H9 (cell line): ENCODE data around the gene NYAP2. TPM values are rescaled to one million over a fixed set of nuclear protein-coding genes. Genes with fewer than 3 reads are reported as not detected.

Source experiments
- DNase-seq: peaks from one replicate; pipeline ENCODE4 v3.0.0-alpha.2; 2017
- H2AFZ ChIP-seq: one replicate; pipeline ENCODE4 v1.6.1; 2013; ENCODE audit warnings: mild to moderate bottlenecking, low read length, control low read depth, moderate library complexity
- H2AK5ac ChIP-seq: 2 replicates; pipeline ENCODE4 v1.6.1; 2013; ENCODE audit warnings: low read length, control low read depth, mixed read lengths; ENCODE audit not compliant: insufficient read length
- H2BK120ac ChIP-seq: one replicate; pipeline ENCODE4 v1.6.1; 2013; ENCODE audit warnings: low read depth, mild to moderate bottlenecking, low read length, control low read depth, inconsistent platforms; ENCODE audit not compliant: poor library complexity, severe bottlenecking
- H2BK12ac ChIP-seq: 2 replicates; pipeline ENCODE4 v1.6.1; 2013; ENCODE audit warnings: low read length, control low read depth, mixed read lengths, low read depth; ENCODE audit not compliant: insufficient read length
- H2BK15ac ChIP-seq: 2 replicates; pipeline ENCODE4 v1.6.1; 2013; ENCODE audit warnings: low read depth, low read length, control low read depth
- H2BK20ac ChIP-seq: one replicate; pipeline ENCODE4 v1.6.1; 2013; ENCODE audit warnings: low read depth, mild to moderate bottlenecking, low read length, control low read depth, inconsistent platforms; ENCODE audit not compliant: poor library complexity, severe bottlenecking
- H2BK5ac ChIP-seq: 2 replicates; pipeline ENCODE4 v1.6.1; 2013; ENCODE audit warnings: low read length, control low read depth, mixed read lengths; ENCODE audit not compliant: insufficient read length
- H3K14ac ChIP-seq: 2 replicates; pipeline ENCODE4 v1.6.1; 2013; ENCODE audit warnings: low read length, control low read depth; ENCODE audit not compliant: insufficient read depth
- H3K18ac ChIP-seq: 2 replicates; pipeline ENCODE4 v1.6.1; 2013; ENCODE audit warnings: low read depth, mild to moderate bottlenecking, mixed read lengths, low read length, control low read depth; ENCODE audit not compliant: insufficient read length
- H3K23ac ChIP-seq: 2 replicates; pipeline ENCODE4 v1.6.1; 2013; ENCODE audit warnings: low read length, control low read depth, mixed read lengths, low read depth; ENCODE audit not compliant: insufficient read length
- H3K23me2 ChIP-seq: 2 replicates; pipeline ENCODE4 v1.6.1; 2013; ENCODE audit warnings: low read depth, mild to moderate bottlenecking, mixed read lengths, low read length, control low read depth; ENCODE audit not compliant: insufficient read length, poor library complexity, severe bottlenecking
- H3K27ac ChIP-seq: 2 replicates; pipeline ENCODE4 v1.5.1; 2013; ENCODE audit warnings: low read length, control low read depth, mixed read lengths, low read depth; ENCODE audit not compliant: insufficient read length
- H3K27me3 ChIP-seq: 2 replicates; pipeline ENCODE4 v1.6.1; 2013; ENCODE audit warnings: low read length, control low read depth, inconsistent platforms; ENCODE audit not compliant: insufficient read depth
- H3K4ac ChIP-seq: 2 replicates; pipeline ENCODE4 v1.6.1; 2013; ENCODE audit warnings: low read depth, mild to moderate bottlenecking, control low read depth, inconsistent platforms, low read length, moderate library complexity
- H3K4me1 ChIP-seq: 2 replicates; pipeline ENCODE4 v1.6.1; 2013; ENCODE audit warnings: low read length, control low read depth, inconsistent platforms; ENCODE audit not compliant: insufficient read depth
- H3K4me2 ChIP-seq: 2 replicates; pipeline ENCODE4 v1.6.1; 2013; ENCODE audit warnings: low read length, control low read depth, mixed read lengths; ENCODE audit not compliant: insufficient read length, insufficient read depth
- H3K56ac ChIP-seq: 2 replicates; pipeline ENCODE4 v1.6.1; 2013; ENCODE audit warnings: low read depth, mild to moderate bottlenecking, mixed read lengths, low read length, control low read depth; ENCODE audit not compliant: insufficient read length
- H3K79me1 ChIP-seq: 2 replicates; pipeline ENCODE4 v1.6.1; 2013; ENCODE audit warnings: low read depth, mild to moderate bottlenecking, moderate library complexity, low read length, control low read depth, inconsistent platforms; ENCODE audit not compliant: insufficient read depth, poor library complexity, severe bottlenecking
- H3K79me2 ChIP-seq: 2 replicates; pipeline ENCODE4 v1.6.1; 2013; ENCODE audit warnings: low read length, control low read depth, inconsistent platforms; ENCODE audit not compliant: insufficient read depth
- H3K9ac ChIP-seq: 2 replicates; pipeline ENCODE4 v1.6.1; 2013; ENCODE audit warnings: low read length, control low read depth, mixed read lengths; ENCODE audit not compliant: insufficient read length; ENCODE audit errors: extremely low read depth
- H3K9me3 ChIP-seq: one replicate; pipeline ENCODE4 v1.6.1; 2013; ENCODE audit warnings: low read depth, low read length, inconsistent platforms; ENCODE audit not compliant: control insufficient read depth
- H3T11ph ChIP-seq: one replicate; pipeline ENCODE4 v1.6.1; 2013; ENCODE audit warnings: mild to moderate bottlenecking, low read length, control low read depth, inconsistent platforms
- H4K20me1 ChIP-seq: one replicate; pipeline ENCODE4 v1.6.1; 2013; ENCODE audit not compliant: control insufficient read depth, insufficient read length, insufficient read depth
- H4K5ac ChIP-seq: 2 replicates; pipeline ENCODE4 v1.6.1; 2013; ENCODE audit warnings: low read depth, mild to moderate bottlenecking, mixed read lengths, low read length, control low read depth; ENCODE audit not compliant: insufficient read length
- H4K8ac ChIP-seq: replicated peaks from 2 replicates; pipeline ENCODE4 v1.6.1; 2013; ENCODE audit warnings: low read length, control low read depth, mixed read lengths, low read depth; ENCODE audit not compliant: insufficient read length
- H4K91ac ChIP-seq: 2 replicates; pipeline ENCODE4 v1.6.1; 2013; ENCODE audit warnings: low read depth, mild to moderate bottlenecking, moderate library complexity, mixed read lengths, low read length, control low read depth; ENCODE audit not compliant: insufficient read length
- H3K27ac Mint-ChIP-seq, 3 experiments: 2 replicates in 2 of 3; 3 replicates in 1 of 3; pipeline ENCODE4 v1.8.0; 2020 to 2021; ENCODE audit warnings: mixed read lengths in 3 of 3, mild to moderate bottlenecking in 1 of 3, moderate library complexity in 1 of 3
- H3K27me3 Mint-ChIP-seq: 2 replicates; pipeline ENCODE4 v1.8.0; 2021; ENCODE audit warnings: low read depth, mild to moderate bottlenecking, moderate library complexity, mixed read lengths
- H3K36me3 Mint-ChIP-seq, 3 experiments: 2 replicates in 2 of 3; 3 replicates in 1 of 3; pipeline ENCODE4 v1.8.0; 2020 to 2021; ENCODE audit warnings: low read depth in 3 of 3, mixed read lengths in 3 of 3; ENCODE audit not compliant: insufficient read depth in 1 of 3
- H3K4me1 Mint-ChIP-seq, 2 experiments: 2 replicates each; pipeline ENCODE4 v1.8.0; 2020; ENCODE audit warnings: mixed read lengths in 2 of 2
- H3K4me3 Mint-ChIP-seq, 2 experiments: 2 replicates in 1 of 2; 3 replicates in 1 of 2; pipeline ENCODE4 v1.8.0; 2020 to 2021; ENCODE audit warnings: mild to moderate bottlenecking in 2 of 2, mixed read lengths in 2 of 2, moderate library complexity in 1 of 2
- H3K9me3 Mint-ChIP-seq, 2 experiments: 2 replicates in 1 of 2; 3 replicates in 1 of 2; pipeline ENCODE4 v1.8.0; 2020; ENCODE audit warnings: mild to moderate bottlenecking in 2 of 2, mixed read lengths in 2 of 2, moderate library complexity in 1 of 2
- WGBS: extraction: QIAGEN DNeasy Blood & Tissue Kit; methylation state at CpG from one replicate; pipeline ENCODE4 v1.1.7; 2013; ENCODE audit warnings: missing lambda C conversion rate, low lambda C conversion rate, mixed read lengths; ENCODE audit not compliant: insufficient read length; ENCODE audit errors: extremely low coverage; 5-methylcytosine and 5-hydroxymethylcytosine counted together
- total RNA-seq: library from RNA; stranded (reverse); gene quantifications from 2 replicates; pipeline ENCODE4 v1.2.1, GENCODE V29; 2021
- TF ChIP-seq, protein P1 (sequence below): fragments of 200-600 bp; sonication (generic); conservative IDR thresholded peaks from 3 replicates; pipeline ENCODE4 v1.8.0; 2021; ENCODE audit warnings: antibody characterized with exemption, mild to moderate bottlenecking

Gene NYAP2
- total RNA-seq, 1 experiment from 2014 or later, result not detected

DNA sequence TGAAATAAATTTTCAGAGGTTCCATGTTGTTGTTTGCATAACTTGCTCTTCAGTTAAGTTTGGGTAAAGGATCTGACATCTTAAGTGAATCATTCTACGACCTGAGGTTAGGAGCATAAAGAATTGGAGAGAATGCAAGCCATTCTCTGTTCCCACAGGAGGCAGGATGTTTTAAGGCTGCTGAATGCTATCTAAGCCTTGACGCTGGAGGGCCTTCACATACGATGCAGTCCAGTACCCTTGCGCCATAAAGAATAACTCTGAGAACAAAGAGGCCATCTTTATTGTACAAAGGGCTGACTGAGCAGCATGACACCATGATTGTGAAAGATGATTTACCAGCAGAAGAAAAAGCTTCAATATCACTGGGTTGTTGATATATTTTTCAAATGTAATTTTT is 198.4 kb downstream of the NYAP2 start:
- Mint-ChIP-seq H3K27me3 (no peaks in the 10 kb centered on the region), H3K4me1 (no peaks in the 10 kb centered on the region), H3K9me3 (peaks cover 3 to 5% of the 10 kb centered on the region in 2 experiments; a peak in 3 of 5 replicates), H3K36me3 (peaks cover 0 to 5% (median 4%) of the 10 kb centered on the region in 3 experiments; a peak in 2 of 7 replicates), H3K4me3 (no peak overlapping the region), H3K27ac (no peak overlapping the region)
- Histone ChIP-seq H4K5ac (no peak overlapping the region), H3K56ac (no peak overlapping the region), H3K9ac (no peak overlapping the region), H2BK12ac (no peak overlapping the region), H3K18ac (no peak overlapping the region), H2AFZ (no peak overlapping the region), H3K23me2 (no peaks in the 10 kb centered on the region), H2AK5ac (no peak overlapping the region), H3K4me1 (no peaks in the 10 kb centered on the region), H3K79me2 (no peaks in the 10 kb centered on the region), H2BK20ac (no peak overlapping the region), H3K9me3 (no peaks in the 10 kb centered on the region), H4K8ac (no peak overlapping the region), H3K79me1 (no peaks in the 10 kb centered on the region), H2BK5ac (no peak overlapping the region), H3K23ac (no peak overlapping the region), H3K14ac (no peak overlapping the region), H4K91ac (no peak overlapping the region), H3K4ac (no peak overlapping the region), H3T11ph (no peak overlapping the region), H3K27ac (no peak overlapping the region), H3K27me3 (no peaks in the 10 kb centered on the region), H4K20me1 (no peaks in the 10 kb centered on the region), H3K4me2 (no peak overlapping the region), H2BK120ac (no peak overlapping the region), H2BK15ac (no peak overlapping the region)
- DNase-seq, result no peak
- TF ChIP-seq, protein P1, sequence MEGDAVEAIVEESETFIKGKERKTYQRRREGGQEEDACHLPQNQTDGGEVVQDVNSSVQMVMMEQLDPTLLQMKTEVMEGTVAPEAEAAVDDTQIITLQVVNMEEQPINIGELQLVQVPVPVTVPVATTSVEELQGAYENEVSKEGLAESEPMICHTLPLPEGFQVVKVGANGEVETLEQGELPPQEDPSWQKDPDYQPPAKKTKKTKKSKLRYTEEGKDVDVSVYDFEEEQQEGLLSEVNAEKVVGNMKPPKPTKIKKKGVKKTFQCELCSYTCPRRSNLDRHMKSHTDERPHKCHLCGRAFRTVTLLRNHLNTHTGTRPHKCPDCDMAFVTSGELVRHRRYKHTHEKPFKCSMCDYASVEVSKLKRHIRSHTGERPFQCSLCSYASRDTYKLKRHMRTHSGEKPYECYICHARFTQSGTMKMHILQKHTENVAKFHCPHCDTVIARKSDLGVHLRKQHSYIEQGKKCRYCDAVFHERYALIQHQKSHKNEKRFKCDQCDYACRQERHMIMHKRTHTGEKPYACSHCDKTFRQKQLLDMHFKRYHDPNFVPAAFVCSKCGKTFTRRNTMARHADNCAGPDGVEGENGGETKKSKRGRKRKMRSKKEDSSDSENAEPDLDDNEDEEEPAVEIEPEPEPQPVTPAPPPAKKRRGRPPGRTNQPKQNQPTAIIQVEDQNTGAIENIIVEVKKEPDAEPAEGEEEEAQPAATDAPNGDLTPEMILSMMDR, result no peak
- WGBS, result no CpG with 5 or more reads among the region's 4 CpGs
